Stimulated activated CD4-positive, alpha-beta T cell treated with anti-CD3 and anti-CD28 coated beads, Interleukin-4, amount 100 ng/mL, for 24 hours (primary cell): Measurements from ENCODE around the gene P2RX6.
"Not testable (repeated sequence)": the region's sequence is repeated elsewhere in the genome, so short reads cannot be mapped to it uniquely, and the experiment has no call there.

Source experiments
- DNase-seq: peaks from one replicate; pipeline ENCODE4 v3.0.0-alpha.2; 2020

The P2RX6 gene

DNA sequence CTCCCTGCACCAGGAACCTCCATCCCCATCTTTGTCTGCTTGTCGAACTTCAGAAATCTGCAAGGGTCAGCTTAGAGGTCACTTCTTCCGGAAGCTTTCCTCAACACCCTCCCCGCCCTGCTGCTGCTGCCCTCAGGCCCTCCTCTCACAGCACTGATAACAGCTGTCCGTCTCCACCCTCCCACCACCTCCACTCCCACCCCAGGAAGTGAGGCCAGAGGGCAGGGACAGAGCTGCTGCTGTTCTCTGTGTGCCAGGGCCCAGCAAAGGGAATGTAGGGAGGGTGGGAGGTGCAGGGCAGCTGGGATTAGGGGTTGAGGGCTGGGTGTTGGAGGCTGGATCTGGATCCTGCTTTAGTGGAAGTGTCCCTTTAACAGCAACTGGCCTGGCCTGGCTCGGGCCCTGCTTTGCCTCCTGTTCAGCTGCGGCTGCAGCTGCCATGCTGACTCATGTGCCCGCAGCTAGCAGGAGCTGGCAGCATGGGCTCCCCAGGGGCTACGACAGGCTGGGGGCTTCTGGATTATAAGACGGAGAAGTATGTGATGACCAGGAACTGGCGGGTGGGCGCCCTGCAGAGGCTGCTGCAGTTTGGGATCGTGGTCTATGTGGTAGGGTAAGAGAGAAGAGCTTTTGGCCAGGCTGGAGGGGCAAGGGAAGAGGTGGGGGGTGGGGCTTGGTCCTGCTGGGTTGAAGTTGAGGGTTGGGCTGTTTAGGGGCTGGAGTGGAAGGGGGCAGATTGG lies at the start of gene P2RX6:
Gene P2RX6 (plus strand): TSS at position 440 of the 740 bp plus-strand sequence. CDS start 10 bp downstream, at position 450.
- DNase-seq = no peak

GRCh38 chr22:20965888-20966855 lies 48.8 kb upstream of the P2RX6 start:
- DNase-seq = no peak

DNA sequence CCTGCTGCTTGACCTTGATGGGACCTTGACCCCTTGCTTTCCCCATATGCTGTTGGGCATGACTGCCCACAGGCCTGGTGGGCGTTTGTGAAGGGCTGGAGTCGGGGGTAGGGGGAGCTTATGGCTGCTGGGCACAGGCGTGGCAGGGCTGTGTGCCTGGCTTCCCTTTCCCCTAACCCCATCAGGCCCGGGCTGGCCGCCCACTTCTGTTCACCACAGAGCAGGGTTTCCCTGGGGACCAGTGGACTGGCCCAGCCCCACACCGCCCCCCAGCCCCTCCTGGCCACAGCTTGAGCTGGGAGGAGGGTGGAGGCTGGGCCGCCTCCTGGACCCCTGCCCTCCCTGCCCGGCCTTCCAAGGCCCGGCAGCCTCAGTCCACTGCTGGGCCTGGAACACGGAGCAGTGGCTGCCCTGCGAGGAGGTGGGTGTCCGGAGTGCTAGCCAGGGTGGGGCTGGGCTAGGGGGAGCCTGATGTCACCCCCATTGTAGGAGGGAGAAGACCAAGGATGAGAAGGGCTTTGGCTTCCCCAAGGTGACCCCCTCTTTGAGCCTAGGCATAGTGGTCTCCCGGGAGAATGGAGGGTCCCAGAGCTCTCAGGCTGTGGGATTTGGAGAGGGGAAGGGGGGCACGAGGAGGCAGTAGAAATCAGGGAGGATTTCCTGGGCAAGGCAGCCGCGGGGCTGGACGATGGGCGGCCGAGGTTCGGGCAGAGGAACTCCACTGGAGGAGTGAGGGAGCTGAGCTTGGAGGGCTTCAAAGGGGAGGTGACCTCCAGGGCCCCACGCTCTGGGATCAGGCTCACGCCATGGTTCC lies 47.9 kb upstream of the P2RX6 start, which contains the start of gene AIFM3:
Gene AIFM3 (plus strand): TSS at position 373 of the 814 bp plus-strand sequence. CDS start 690 bp downstream, outside the sequence.
- no peak for DNase-seq

- DNase-seq = no peak
Measured at GRCh38 chr22:20967697-20968211, 47.2 kb upstream of the P2RX6 start.

- DNase-seq = no peak
Measured at GRCh38 chr22:20968281-20968977, 46.5 kb upstream of the P2RX6 start.

GRCh38 chr22:20970939-20971657 lies 43.9 kb upstream of the P2RX6 start:
- no peak for DNase-seq

GRCh38 chr22:20972014-20972694 lies 42.8 kb upstream of the P2RX6 start:
- DNase-seq = not testable (repeated sequence)

DNA sequence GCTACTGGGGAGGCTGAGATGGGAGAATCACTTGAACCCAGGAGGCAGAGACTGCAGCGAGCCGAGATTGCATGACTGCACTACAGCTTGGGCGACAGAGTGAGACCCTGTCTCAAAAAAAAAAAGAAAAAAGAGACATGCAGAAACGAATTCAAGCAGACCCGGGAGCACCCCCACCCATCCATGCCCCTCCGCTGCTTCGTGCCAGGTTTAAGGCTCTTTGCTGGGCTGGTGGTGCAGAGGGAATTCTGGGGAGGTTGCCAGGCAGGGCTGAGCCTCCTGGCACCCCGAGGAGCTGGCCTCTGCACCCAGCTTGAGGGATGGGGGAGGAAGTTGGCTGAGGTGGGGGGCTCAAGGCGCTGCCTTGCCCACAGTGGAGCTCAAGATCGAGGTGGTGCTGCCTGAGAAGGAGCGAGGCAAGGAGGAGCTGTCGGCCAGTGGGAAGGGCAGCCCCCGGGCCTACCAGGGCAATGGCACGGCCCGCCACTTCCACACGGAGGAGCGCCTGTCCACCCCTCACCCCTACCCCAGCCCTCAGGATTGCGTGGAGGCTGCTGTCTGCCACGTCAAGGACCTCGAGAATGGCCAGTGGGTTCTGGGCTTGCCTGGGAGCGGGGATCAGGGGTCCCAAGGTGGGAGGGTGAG lies 41.9 kb upstream of the P2RX6 start:
- DNase-seq = no peak

- no peak for DNase-seq
Measured at GRCh38 chr22:20973634-20974286, 41.2 kb upstream of the P2RX6 start.

- no peak for DNase-seq
Measured at GRCh38 chr22:20974336-20974955, 40.5 kb upstream of the P2RX6 start.

DNA sequence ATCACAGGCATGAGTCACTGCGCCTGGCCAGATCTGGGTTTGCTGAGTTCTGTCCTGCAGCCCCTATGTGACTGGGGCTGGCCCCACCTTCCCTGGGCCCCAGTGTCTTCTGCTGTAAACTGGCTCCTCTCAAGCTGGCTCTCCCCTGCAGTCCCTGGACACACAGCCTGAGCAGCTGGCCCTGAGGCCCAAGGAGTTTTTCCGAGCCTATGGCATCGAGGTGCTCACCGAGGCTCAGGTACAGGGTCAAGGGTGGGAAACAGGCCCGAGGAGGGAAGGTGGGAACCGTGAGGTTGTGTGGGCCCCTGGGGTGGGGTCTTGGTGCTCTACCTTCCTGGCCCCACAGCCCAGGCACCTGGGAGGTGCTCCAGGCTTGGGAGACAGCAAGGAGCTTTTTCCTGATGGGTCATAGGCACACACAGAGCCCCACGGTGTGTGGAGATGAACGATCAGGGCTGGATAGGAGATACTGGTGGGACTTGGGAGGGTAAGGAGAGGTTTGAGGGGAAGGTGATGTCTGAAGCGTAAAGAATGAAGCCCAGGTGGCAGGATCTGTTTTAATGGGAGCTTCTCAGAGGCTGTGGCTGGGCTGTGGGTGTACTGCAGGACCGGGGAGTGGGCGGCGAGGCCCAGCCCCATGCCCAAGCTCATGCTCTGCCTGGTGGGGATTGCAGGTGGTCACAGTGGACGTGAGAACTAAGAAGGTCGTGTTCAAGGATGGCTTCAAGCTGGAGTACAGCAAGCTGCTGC lies 39.2 kb upstream of the P2RX6 start:
- DNase-seq = no peak

DNA sequence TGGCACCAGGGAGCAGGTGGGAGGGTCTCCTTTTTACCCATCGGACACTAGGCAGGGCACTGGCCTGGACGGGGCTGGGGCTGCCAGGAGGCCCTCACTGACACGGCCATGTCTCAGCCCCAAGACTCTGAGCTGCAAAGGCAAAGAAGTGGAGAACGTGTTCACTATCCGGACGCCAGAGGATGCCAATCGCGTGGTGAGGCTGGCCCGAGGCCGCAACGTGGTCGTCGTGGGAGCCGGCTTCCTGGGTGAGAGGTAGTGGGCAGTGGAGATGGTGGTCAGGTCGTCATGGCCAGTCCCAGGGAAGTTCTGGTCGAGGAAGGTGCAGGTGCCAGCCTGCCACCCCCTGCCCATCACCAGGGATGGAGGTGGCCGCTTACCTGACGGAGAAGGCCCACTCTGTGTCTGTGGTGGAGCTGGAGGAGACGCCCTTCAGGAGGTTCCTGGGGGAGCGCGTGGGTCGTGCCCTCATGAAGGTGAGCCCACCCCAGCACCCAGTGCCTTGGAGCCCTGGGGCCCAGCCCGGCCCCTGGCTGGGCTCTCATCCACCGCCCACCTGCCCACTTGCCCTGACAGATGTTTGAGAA lies 38.6 kb upstream of the P2RX6 start:
- DNase-seq = no peak

DNA sequence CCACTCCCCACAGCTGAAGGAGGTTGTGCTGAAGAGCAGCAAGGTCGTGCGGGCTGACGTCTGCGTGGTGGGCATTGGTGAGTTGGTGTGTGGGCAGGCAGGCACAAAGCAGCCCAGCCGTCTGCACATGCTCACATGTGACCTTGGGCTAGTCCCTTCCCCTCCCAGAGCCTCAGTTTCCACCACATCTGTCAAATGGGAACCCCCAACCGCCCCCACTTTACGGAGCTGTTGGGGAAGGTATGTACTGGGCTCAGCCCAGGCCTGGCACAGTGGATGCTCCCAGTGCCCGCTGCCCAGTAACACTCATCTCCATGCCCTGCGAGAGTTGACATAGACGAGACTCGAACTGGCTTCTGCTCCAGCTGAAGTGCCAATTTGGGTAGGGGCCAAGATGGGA lies 37.9 kb upstream of the P2RX6 start:
- no peak for DNase-seq

- no peak for DNase-seq
Measured at GRCh38 chr22:20977516-20978170, 37.3 kb upstream of the P2RX6 start.

DNA sequence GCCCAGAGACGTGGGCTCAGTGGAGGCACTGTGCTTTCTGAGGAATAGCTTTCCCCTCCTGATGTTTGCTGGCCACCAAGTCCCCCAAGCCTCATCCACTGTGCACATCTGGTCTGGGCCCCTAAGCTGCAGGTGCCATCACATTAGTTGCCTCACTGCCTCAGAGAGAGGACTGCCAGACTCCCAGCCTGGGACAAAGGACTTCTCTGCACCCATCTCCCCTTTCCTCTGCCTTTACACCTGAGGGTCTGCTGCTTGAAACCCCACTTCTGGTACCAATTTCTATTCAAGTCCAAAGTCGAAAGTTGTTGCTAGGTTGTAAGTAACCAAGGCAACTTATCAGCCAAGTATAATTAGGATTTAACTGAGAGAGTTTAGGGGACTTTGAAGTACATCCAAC lies 36.5 kb upstream of the P2RX6 start:
- no peak for DNase-seq

DNA sequence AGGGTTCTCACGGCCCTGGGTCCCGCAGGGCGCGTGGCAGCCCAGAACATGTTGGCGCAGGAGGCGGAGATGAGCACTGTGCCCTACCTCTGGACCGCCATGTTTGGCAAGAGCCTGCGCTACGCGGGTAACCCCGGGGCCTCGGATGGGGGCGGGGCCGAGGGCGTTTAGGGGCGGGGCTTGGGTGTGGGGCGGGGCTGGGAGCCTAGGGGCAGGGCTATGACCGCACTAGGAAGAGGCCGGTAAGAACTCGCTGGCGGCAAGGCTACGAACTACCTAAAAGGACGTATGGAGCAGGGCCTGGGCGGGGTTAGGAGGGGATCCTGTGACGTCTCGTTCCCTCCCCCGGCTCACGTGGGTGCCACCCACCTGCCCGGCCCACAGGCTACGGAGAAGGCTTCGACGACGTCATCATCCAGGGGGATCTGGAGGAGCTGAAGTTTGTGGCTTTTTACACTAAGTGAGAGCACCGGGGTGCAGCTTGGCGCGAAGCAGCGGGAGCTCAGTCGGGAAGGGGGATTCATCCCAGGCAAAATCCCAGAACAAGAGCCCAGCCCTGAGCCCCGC lies 35.6 kb upstream of the P2RX6 start:
- peak; percentile 67 for DNase-seq

- DNase-seq = no peak
Measured at GRCh38 chr22:20979940-20980453, 35.0 kb upstream of the P2RX6 start.
